HepG2 (cell line): ENCODE measurements around the gene TRA2B. TPM values are rescaled to one million over a fixed set of nuclear protein-coding genes. Genes with fewer than 3 reads are reported as not detected.
A peak's percentile ranks its signal among the peaks of the same experiment; 100 is the strongest.

Experiments used
- ATAC-seq: fragments of 200-7000 bp; cut with Tn5 transposase; 3 replicates; pipeline ENCODE4 v1.9.1; 2020; ENCODE audit warnings: mild to moderate bottlenecking, moderate library complexity
- BruUV-seq: library from RNA; stranded (reverse); fragments of 400-500 nt; replicated peaks from 2 replicates; lab custom pipeline; 2021; lab: Mats Ljungman, UMichigan
- CTCF ChIA-PET: fragments of 300-600 bp; formaldehyde crosslinking; extraction: SDS; loops from one replicate; lab custom pipeline; 2021; ENCODE audit warnings: low total read pairs, inconsistent platforms, low intra/inter-chr PET ratio; lab: Yijun Ruan, JAX
- POLR2A ChIA-PET: fragments of 350-600 bp; sonication (Branson Sonifier 250); formaldehyde crosslinking; loops from one replicate; lab custom pipeline; 2020; ENCODE audit warnings: antibody characterized with exemption, inconsistent platforms; lab: Yijun Ruan, JAX
- DNase-seq: peaks from one replicate; pipeline ENCODE4 v3.0.0-alpha.2; 2015; ENCODE audit warnings: low spot score
- FAIRE-seq: peaks from 3 replicates; lab custom pipeline; 2011; peaks lifted over from hg19 to GRCh38; lab: Jason Lieb, UNC
- H2AFZ ChIP-seq: one replicate; pipeline ENCODE4 v1.6.1; 2011; ENCODE audit warnings: low read length, inconsistent platforms
- H3K27ac ChIP-seq: fragments of 300-600 bp; 3 replicates; pipeline ENCODE4 v1.8.0; 2011; ENCODE audit warnings: mixed run types, mild to moderate bottlenecking, mixed read lengths, low read length, inconsistent platforms; ENCODE audit not compliant: insufficient read depth; ENCODE audit errors: extremely low read length
- H3K27me3 ChIP-seq, 2 experiments: fragments of 200-600 bp in 1 of 2; 2 replicates in 1 of 2; 3 replicates in 1 of 2; pipeline versions ENCODE4 v1.6.0 to v1.8.0; 2011; ENCODE audit warnings: low read length in 2 of 2, mild to moderate bottlenecking in 2 of 2, moderate library complexity in 2 of 2, inconsistent platforms in 1 of 2; ENCODE audit not compliant: insufficient read depth in 2 of 2, control insufficient read depth in 1 of 2
- H3K36me3 ChIP-seq, 2 experiments: fragments of 200-600 bp in 1 of 2; replicated peaks in 1 of 2; 2 replicates in 1 of 2; 3 replicates in 1 of 2; pipeline versions ENCODE4 v1.5.1 to v1.8.0; 2011; ENCODE audit warnings: low read length in 2 of 2, inconsistent platforms in 1 of 2; ENCODE audit not compliant: insufficient read depth in 2 of 2, control insufficient read depth in 1 of 2
- H3K4me1 ChIP-seq: 2 replicates; pipeline ENCODE4 v1.5.1; 2012; ENCODE audit warnings: low read length, inconsistent platforms; ENCODE audit not compliant: insufficient read depth
- H3K4me2 ChIP-seq: 2 replicates; pipeline ENCODE4 v1.6.0; 2011; ENCODE audit warnings: low read depth, low read length, inconsistent platforms
- H3K4me3 ChIP-seq, 3 experiments: fragments of 200-600 bp in 1 of 3; sonication (generic), shearing (Covaris generic) in 1 of 3; replicated peaks in 1 of 3; 2 replicates each; pipeline ENCODE4 v1.5.1; 2011 to 2016; ENCODE audit warnings: low read length in 3 of 3, inconsistent platforms in 2 of 3, low read depth in 2 of 3, mild to moderate bottlenecking in 2 of 3, control low read depth in 1 of 3, mixed read lengths in 1 of 3; ENCODE audit not compliant: insufficient read depth in 1 of 3
- H3K79me2 ChIP-seq: one replicate; pipeline ENCODE4 v1.6.1; 2011; ENCODE audit warnings: low read length, inconsistent platforms; ENCODE audit not compliant: insufficient read depth
- H3K9ac ChIP-seq: 2 replicates; pipeline ENCODE4 v1.6.0; 2011; ENCODE audit warnings: mild to moderate bottlenecking, low read depth, low read length, inconsistent platforms; ENCODE audit not compliant: insufficient read depth
- H3K9me3 ChIP-seq: 2 replicates; pipeline ENCODE4 v1.5.1; 2012; ENCODE audit warnings: mild to moderate bottlenecking, low read length
- H4K20me1 ChIP-seq: 2 replicates; pipeline ENCODE4 v1.6.0; 2011; ENCODE audit warnings: inconsistent platforms, mild to moderate bottlenecking, low read length, moderate library complexity; ENCODE audit not compliant: insufficient read depth
- ASH2L ChIP-seq: fragments of 300-600, 200-600 bp; sonication (generic); IDR thresholded peaks from 2 replicates; pipeline ENCODE4 v1.7.0; 2017; ENCODE audit warnings: low read depth, mild to moderate bottlenecking, moderate library complexity, mixed read lengths, low read length; ENCODE audit not compliant: insufficient read length
- HCFC1 ChIP-seq: fragments of 150-350 bp; IDR thresholded peaks from 2 replicates; pipeline ENCODE4 v1.6.1; 2014; ENCODE audit warnings: low read depth, low read length
- HDAC1 ChIP-seq: sonication (generic); formaldehyde crosslinking; IDR thresholded peaks from 2 replicates; pipeline ENCODE4 v1.5.1; 2020; ENCODE audit warnings: mild to moderate bottlenecking, missing genetic modification reagents
- HMGXB4 ChIP-seq, 2 experiments: sonication (generic) in 1 of 2; formaldehyde crosslinking in 1 of 2; IDR thresholded peaks; 2 replicates each; pipeline versions ENCODE4 v1.4.0 to v1.6.1; 2018 to 2020; ENCODE audit warnings: missing genetic modification reagents in 2 of 2, borderline replicate concordance in 1 of 2, low read depth in 1 of 2, mild to moderate bottlenecking in 1 of 2, missing biosample characterization in 1 of 2
- KAT8 ChIP-seq: IDR thresholded peaks from 2 replicates; pipeline ENCODE4 v1.6.1; 2016; ENCODE audit warnings: missing genetic modification reagents, missing compliant biosample characterization
- MAX ChIP-seq: IDR thresholded peaks from 2 replicates; pipeline ENCODE4 v1.6.1; 2012; ENCODE audit warnings: inconsistent platforms
- MLLT10 ChIP-seq: sonication (generic); formaldehyde crosslinking; IDR thresholded peaks from 2 replicates; pipeline ENCODE4 v1.4.0; 2020; ENCODE audit warnings: missing genetic modification reagents
- PAF1 ChIP-seq: IDR thresholded peaks from 2 replicates; pipeline ENCODE4 v1.6.1; 2016; ENCODE audit warnings: missing genetic modification reagents, missing compliant biosample characterization
- SAP130 ChIP-seq: IDR thresholded peaks from 2 replicates; pipeline ENCODE4 v1.6.1; 2016; ENCODE audit warnings: low read depth
- TGIF2 ChIP-seq: IDR thresholded peaks from 2 replicates; pipeline ENCODE4 v1.6.1; 2016; ENCODE audit warnings: control low read depth, missing compliant biosample characterization
- ZNF761 ChIP-seq: sonication (generic); formaldehyde crosslinking; conservative IDR thresholded peaks from 2 replicates; pipeline ENCODE4 v1.4.0; 2020; ENCODE audit warnings: mild to moderate bottlenecking, missing genetic modification reagents
- ZNF788 ChIP-seq: sonication (generic); formaldehyde crosslinking; IDR thresholded peaks from 2 replicates; pipeline ENCODE4 v1.5.0; 2020; ENCODE audit warnings: mild to moderate bottlenecking, missing genetic modification reagents, borderline replicate concordance
- WGBS: methylation state at CpG from one replicate; pipeline ENCODE4 v1.1.6; 2017; ENCODE audit warnings: low lambda C conversion rate; 5-methylcytosine and 5-hydroxymethylcytosine counted together
- in situ Hi-C: cut with HindIII; loops from 2 replicates; pipeline ENCODE4 v1.10.0; 2017; ENCODE audit warnings: low pct_unique_long_range_greater_than_20kb; ENCODE audit not compliant: extremely low pct_ligation_motif_present
- intact Hi-C: fragments of 100-400 bp; cut with micrococcal nuclease; formaldehyde crosslinking; loops from one replicate; pipeline ENCODE4 v1.10.0; 2022; ENCODE audit not compliant: unreplicated experiment
- polyA plus RNA-seq, 8 experiments: library from polyadenylated mRNA; depleted of rRNA in 3 of 8; stranded (reverse) in 7 of 8; unstranded in 1 of 8; fragments of >200 nt; fragmentation: Illumina TruSeq in 4 of 8; extraction: Trizol in 4 of 8; gene quantifications; 2 replicates each; pipeline versions ENCODE4 v1.2.1 to v1.2.3, GENCODE V29; 2011 to 2016; ENCODE audit warnings: low read depth in 4 of 8, missing spikeins in 1 of 8, mixed read lengths in 1 of 8; ENCODE audit not compliant: insufficient read depth in 1 of 8
- total RNA-seq, 5 experiments: library from RNA; depleted of rRNA; stranded (reverse); fragments of >200 nt; fragmentation: Illumina TruSeq; extraction: Trizol; gene quantifications; 2 replicates each; pipeline ENCODE4 v1.2.3, GENCODE V29; 2016; ENCODE audit warnings: low read depth in 1 of 5

The TRA2B gene
- total and polyA plus RNA-seq, 2 of the 13 experiments (the other 11 are each of a cell fraction or from before 2014, with no cell fraction given), result 105 to 241 TPM

- peaks cover 66% of the 10 kb centered on the region for H3K79me2 ChIP-seq
- H3K9ac ChIP-seq, result peak overlapping the region; percentile 99
- BruUV-seq, result no TSS peak
- TF ChIP-seq KAT8 (CRISPR knock-in tag) (peak; percentile 3; the same call in 1 of the 2 replicates), ZNF788 (CRISPR knock-in tag) (no peak)
- H3K36me3 ChIP-seq, result no peaks in the 10 kb centered on the region
- peak overlapping the region; percentile 73 for H3K4me2 ChIP-seq
- peaks cover 57% of the 10 kb centered on the region for H4K20me1 ChIP-seq
- no peak for DNase-seq
- ChIA-PET POLR2A (interaction anchor here (2.3 to 3.4 kb wide), 2 partner anchors 17 kb away, joined by 5 to 37 read pairs; no protein-coding TSS in a partner anchor), CTCF (no interaction called here)
- no peaks in the 10 kb centered on the region for H3K9me3 ChIP-seq
- H3K27me3 ChIP-seq, result no peaks in the 10 kb centered on the region; a peak in 1 of 5 replicates
- H3K4me3 ChIP-seq, result peak overlapping the region; percentile 85 to 97 (median 95)
- peaks cover 32% of the 10 kb centered on the region for H3K4me1 ChIP-seq
- FAIRE-seq, result no peak
- intact Hi-C loops, result no loop called here
- WGBS, result under 1% methylated on average over 8 of the region's 8 CpGs
- peak overlapping the region; percentile 96 for H3K27ac ChIP-seq
- in situ Hi-C loops, result no loop called here
- no peak for ATAC-seq
- no peak overlapping the region for H2AFZ ChIP-seq
These were observed 1.6 kb downstream of the TRA2B start for GRCh38 chr3:185936273-185936629.

- BruUV-seq, result no TSS peak
- POLR2A ChIA-PET, result interaction anchor here (0.7 to 3.4 kb wide), 2 partner anchors 8 to 17 kb away, joined by 4 to 37 read pairs; no protein-coding TSS in a partner anchor
- TF ChIP-seq ASH2L, result peak; percentile 15
- 0 out of 4 replicates have a peak, but pooled peaks of 1 of the 2 experiments have one; percentile 42 for TF ChIP-seq HMGXB4 (CRISPR knock-in tag; IDR thresholded peaks at IDR 0.05; ENCODE audit: borderline replicate concordance in 1 of 2, low read depth in 1 of 2)
- TF ChIP-seq MAX, result peak; percentile 27; the same call in 1 of the 2 replicates
- TF ChIP-seq ZNF761 (CRISPR knock-in tag), result no peak
- TF ChIP-seq SAP130 (CRISPR knock-in tag), result peak; percentile 15; the same call in 1 of the 2 replicates
- 0 out of 2 replicates have a peak, but pooled peaks have one; percentile 42 for TF ChIP-seq PAF1 (CRISPR knock-in tag)
- TF ChIP-seq TGIF2 (CRISPR knock-in tag), result 0 out of 2 replicates have a peak, but pooled peaks have one; percentile 10
- no peak for TF ChIP-seq HCFC1
- TF ChIP-seq HDAC1 (CRISPR knock-in tag), result 0 out of 2 replicates have a peak, but pooled peaks have one; percentile 17
- peak; percentile 88; the same call in 1 of the 2 replicates for TF ChIP-seq MLLT10 (CRISPR knock-in tag)
These were observed 2.1 kb downstream of the TRA2B start for GRCh38 chr3:185935465-185936272.

More at GRCh38 chr3:185935465-185936272, 2.1 kb downstream of the TRA2B start:
- FAIRE-seq (no peak), ATAC-seq (no peak), DNase-seq (no peak)
- intact Hi-C loops, result loop anchor here (1.0 kb wide), 1 partner anchor 113 kb away; no protein-coding TSS in a partner anchor
- in situ Hi-C loops, result no loop called here
- WGBS, result 2% methylated on average over 11 of the region's 11 CpGs
- peak overlapping the region; percentile 99 for H3K9ac ChIP-seq
- peaks cover 1 to 5% of the 10 kb centered on the region in 2 experiments; a peak in 1 of 5 replicates for H3K36me3 ChIP-seq
- H4K20me1 ChIP-seq, result peaks cover 62% of the 10 kb centered on the region
- H3K27ac ChIP-seq, result peak overlapping the region; percentile 96
- H2AFZ ChIP-seq, result no peak overlapping the region
- H3K27me3 ChIP-seq, result no peaks in the 10 kb centered on the region; a peak in 1 of 5 replicates
- peak overlapping the region; percentile 85 to 97 (median 95) for H3K4me3 ChIP-seq
- peaks cover 72% of the 10 kb centered on the region for H3K79me2 ChIP-seq
- no peaks in the 10 kb centered on the region for H3K9me3 ChIP-seq
- CTCF ChIA-PET, result no interaction called here
- peak overlapping the region; percentile 73 for H3K4me2 ChIP-seq
- H3K4me1 ChIP-seq, result peaks cover 38% of the 10 kb centered on the region
